NCI-H510A treated with DMSO at 0.1 percent for 48 hours (cell line): ENCODE results near the gene KRT71.

Experiments
- DNase-seq: peaks from one replicate; lab custom pipeline; 2025; lab: John Stamatoyannopoulos, UW

The KRT71 gene

GRCh38 chr12:52575256-52575655, 22.3 kb upstream of the KRT71 start:
- DNase-seq = no peak

- no peak for DNase-seq
Observed at GRCh38 chr12:52573743-52574142, 20.8 kb upstream of the KRT71 start, which contains the start of gene KRT74. Gene KRT74, minus strand, starts transcription at chr12:52573843. Its CDS starts 66 bp downstream, at chr12:52573777.

- no peak for DNase-seq
Observed at GRCh38 chr12:52573306-52573705, 20.4 kb upstream of the KRT71 start.

- DNase-seq = no peak
Observed at GRCh38 chr12:52570511-52570910, 17.6 kb upstream of the KRT71 start.

GRCh38 chr12:52568111-52568510, 15.2 kb upstream of the KRT71 start:
- DNase-seq = no peak

GRCh38 chr12:52566847-52567291, 13.9 kb upstream of the KRT71 start:
- DNase-seq = no peak

GRCh38 chr12:52564582-52564981, 11.6 kb upstream of the KRT71 start:
- DNase-seq = no peak

- no peak for DNase-seq
Observed at GRCh38 chr12:52561880-52562449, 9.0 kb upstream of the KRT71 start.

- DNase-seq = no peak
Observed at GRCh38 chr12:52559979-52560378, 7.0 kb upstream of the KRT71 start.

- DNase-seq = no peak
Observed at GRCh38 chr12:52558781-52559445, 6.0 kb upstream of the KRT71 start.

- DNase-seq = no peak
Observed at GRCh38 chr12:52557476-52557875, 4.5 kb upstream of the KRT71 start.

- no peak for DNase-seq
Observed at GRCh38 chr12:52555577-52555976, 2.6 kb upstream of the KRT71 start.

GRCh38 chr12:52552055-52552454, 890 bp downstream of the KRT71 start:
- no peak for DNase-seq

GRCh38 chr12:52551216-52551865, 1.6 kb downstream of the KRT71 start:
- DNase-seq = no peak

- DNase-seq = no peak
Observed at GRCh38 chr12:52546126-52546525, 6.8 kb downstream of the KRT71 start.

- DNase-seq = no peak
Observed at GRCh38 chr12:52543985-52544883, 8.7 kb downstream of the KRT71 start.

- no peak for DNase-seq
Observed at GRCh38 chr12:52542785-52543318, 10.1 kb downstream of the KRT71 start.

GRCh38 chr12:52542157-52542556, 10.8 kb downstream of the KRT71 start:
- DNase-seq = no peak

- DNase-seq = no peak
Observed at GRCh38 chr12:52541709-52542108, 11.2 kb downstream of the KRT71 start.

- DNase-seq = no peak
Observed at GRCh38 chr12:52540531-52540930, 12.4 kb downstream of the KRT71 start.

GRCh38 chr12:52539821-52540173, 13.1 kb downstream of the KRT71 start:
- DNase-seq = peak; percentile 18
